SU-DHL-6 (cell line): Measurements from ENCODE around the gene MEIS1.

Experiments used
- EZH2phosphoT487 ChIP-seq: fragments of 200-600 bp; sonication (generic), shearing (Covaris generic); conservative IDR thresholded peaks from 2 replicates; pipeline ENCODE4 v1.6.1; 2018; ENCODE audit warnings: mild to moderate bottlenecking, antibody characterized with exemption, low read length, moderate library complexity, mixed read lengths
- TF ChIP-seq, protein P1 (sequence below): fragments of 200-600 bp; sonication (generic); IDR thresholded peaks from one replicate; pipeline ENCODE4 v1.5.1; 2017; ENCODE audit warnings: antibody characterized with exemption, mild to moderate bottlenecking, low read length, moderate library complexity; ENCODE audit not compliant: insufficient read depth, poor library complexity, severe bottlenecking

GRCh38 chr2:66604326-66604725 lies 169.4 kb downstream of the MEIS1 start:
- TF ChIP-seq, protein P1, sequence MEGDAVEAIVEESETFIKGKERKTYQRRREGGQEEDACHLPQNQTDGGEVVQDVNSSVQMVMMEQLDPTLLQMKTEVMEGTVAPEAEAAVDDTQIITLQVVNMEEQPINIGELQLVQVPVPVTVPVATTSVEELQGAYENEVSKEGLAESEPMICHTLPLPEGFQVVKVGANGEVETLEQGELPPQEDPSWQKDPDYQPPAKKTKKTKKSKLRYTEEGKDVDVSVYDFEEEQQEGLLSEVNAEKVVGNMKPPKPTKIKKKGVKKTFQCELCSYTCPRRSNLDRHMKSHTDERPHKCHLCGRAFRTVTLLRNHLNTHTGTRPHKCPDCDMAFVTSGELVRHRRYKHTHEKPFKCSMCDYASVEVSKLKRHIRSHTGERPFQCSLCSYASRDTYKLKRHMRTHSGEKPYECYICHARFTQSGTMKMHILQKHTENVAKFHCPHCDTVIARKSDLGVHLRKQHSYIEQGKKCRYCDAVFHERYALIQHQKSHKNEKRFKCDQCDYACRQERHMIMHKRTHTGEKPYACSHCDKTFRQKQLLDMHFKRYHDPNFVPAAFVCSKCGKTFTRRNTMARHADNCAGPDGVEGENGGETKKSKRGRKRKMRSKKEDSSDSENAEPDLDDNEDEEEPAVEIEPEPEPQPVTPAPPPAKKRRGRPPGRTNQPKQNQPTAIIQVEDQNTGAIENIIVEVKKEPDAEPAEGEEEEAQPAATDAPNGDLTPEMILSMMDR = no peak
- no peak for TF ChIP-seq EZH2phosphoT487
